Stimulated activated naive CD4-positive, alpha-beta T cell treated with Interleukin-2 at 50 U/mL for 16 hours (primary cell): ENCODE results near the gene BORCS8.
"Not testable (repeated sequence)": the region's sequence is repeated elsewhere in the genome, so short reads cannot be mapped to it uniquely, and the experiment has no call there.

Source experiments
- DNase-seq: peaks from one replicate; lab custom pipeline; 2025; lab: John Stamatoyannopoulos, UW

The BORCS8 gene

DNA sequence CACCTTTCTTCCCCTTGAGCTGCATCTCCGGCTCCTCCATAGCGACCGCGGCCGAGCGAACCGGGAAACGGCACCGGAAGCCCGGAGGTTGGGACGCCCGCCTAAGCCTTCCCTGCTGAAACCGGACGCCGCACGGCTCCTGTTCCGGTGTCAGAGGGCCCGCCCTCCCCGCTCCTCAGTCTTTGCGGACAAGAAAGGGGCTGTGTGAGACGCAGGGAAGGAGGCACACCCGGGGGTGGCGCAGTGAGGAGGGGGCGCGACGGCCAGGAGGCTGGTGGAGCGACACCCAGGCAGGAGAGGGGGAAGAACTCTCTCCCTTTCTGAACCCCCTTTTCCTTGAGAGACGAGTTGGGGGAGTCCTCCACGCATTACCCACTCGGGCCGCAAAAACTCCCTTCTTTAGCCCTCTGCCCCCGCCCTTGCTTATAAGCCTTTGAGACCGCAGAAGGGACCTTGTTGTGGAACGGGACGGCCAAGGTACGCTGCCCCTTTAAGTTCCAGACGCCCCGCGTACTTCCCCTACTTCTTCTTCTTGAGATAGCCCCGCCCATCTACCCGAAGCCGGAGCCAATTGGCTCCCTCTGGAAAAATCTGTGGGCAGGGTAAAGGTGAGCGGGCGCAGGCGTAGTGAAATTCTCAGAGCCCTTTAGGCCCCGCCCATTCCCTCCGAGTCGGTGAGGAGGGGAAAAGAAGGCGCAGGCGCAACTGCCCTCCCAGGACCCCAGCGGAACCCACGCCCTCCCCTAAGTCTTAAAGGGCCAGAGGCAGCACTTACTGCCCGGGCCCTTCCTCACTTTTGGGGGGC lies at the start of gene BORCS8, which contains the start of gene RFXANK:
BORCS8 (minus strand) TSS at position 75 of the 805 bp plus-strand sequence; CDS start at position 40, 35 bp downstream.
RFXANK (plus strand) TSS at position 181 of the 805 bp plus-strand sequence. CDS start 1,689 bp downstream, outside the sequence.
- peak; percentile 98 for DNase-seq

DNA sequence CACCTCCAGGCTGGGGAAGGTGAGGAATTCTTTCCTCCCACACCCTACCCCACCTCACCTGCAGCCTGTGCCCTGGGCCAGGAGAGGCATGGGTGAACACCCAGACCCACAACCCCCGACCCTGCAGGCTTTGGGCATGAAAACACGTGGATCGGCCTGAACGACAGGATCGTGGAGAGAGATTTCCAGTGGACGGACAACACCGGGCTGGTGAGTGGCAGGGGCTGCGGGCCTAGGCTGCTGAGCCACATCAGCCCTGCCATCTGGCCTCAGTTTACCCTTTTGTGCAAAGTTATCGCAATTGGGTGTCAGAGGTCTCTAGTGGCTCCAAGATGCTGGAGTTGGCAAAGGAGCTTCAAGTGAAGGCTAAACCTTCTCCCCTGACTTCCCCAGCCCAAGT lies 48.5 kb upstream of the BORCS8 start:
- DNase-seq = no peak

GRCh38 chr19:19239675-19240074 lies 47.7 kb upstream of the BORCS8 start:
- DNase-seq = no peak

- no peak for DNase-seq
These were observed 46.4 kb upstream of the BORCS8 start for GRCh38 chr19:19238126-19238894.

DNA sequence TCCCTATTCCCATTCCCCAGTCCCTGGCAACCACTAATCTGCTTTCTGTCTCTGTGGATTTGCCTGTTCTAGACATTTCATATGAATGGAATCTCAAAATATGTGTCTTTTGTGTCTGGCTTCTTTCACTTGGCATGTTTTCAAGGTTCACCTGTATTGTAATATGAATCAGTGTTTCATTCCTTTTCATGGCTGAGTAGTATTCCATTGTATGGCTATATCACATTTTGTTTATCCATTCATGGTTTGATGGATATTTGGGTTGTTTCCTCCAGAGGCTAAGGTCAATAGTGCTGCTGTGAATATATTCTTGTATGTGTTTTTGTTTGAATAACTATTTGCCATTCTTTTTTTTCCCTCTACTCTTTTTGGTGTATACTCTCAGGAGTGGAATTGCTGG lies 44.2 kb upstream of the BORCS8 start:
- no peak for DNase-seq

GRCh38 chr19:19234220-19234816 lies 42.4 kb upstream of the BORCS8 start:
- DNase-seq = no peak

DNA sequence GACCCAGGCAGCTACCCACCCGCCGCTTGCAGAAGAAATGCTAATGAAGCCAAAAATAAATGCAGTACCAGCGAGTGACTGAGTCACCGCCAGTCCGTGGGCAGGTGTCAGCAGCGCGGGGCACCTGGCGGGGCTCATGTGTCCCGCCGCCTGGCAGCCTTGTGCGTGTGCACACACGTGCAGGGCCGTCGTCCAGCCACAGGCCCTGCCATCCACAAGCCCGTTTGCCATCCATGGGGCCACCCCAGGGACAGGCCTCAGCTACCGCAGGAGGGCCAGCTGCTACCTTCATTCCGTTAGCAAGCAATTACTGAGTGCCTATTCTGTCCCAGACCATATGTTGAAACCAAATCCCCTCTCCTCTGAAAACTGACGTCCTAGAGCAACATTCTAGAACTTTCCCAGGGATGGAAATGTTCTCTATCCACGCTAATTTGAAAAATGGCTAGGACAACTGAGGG lies 40.3 kb upstream of the BORCS8 start:
- DNase-seq = no peak

- DNase-seq = no peak
These were observed 39.0 kb upstream of the BORCS8 start for GRCh38 chr19:19230999-19231398.

DNA sequence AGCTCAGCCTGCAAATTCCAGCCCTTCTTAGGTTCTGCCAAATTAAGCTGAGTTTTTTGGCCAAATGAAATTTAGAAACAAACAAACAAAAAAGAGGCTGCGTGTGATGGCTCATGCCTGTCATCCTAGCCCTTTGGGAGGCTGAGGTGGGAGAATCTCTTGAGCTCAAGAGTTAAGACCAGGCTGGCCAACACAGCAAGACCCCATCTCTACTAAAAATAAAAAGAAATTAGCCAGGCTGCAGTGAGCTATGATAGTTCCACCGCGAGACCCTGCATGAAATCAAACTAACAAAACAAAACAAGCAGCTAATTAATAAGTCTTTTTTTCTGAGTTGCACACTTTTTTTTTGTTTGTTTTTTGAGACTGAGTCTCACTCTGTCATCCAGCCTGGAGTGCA lies 37.7 kb upstream of the BORCS8 start:
- DNase-seq = no peak

GRCh38 chr19:19227217-19227616 lies 35.3 kb upstream of the BORCS8 start:
- no peak for DNase-seq

DNA sequence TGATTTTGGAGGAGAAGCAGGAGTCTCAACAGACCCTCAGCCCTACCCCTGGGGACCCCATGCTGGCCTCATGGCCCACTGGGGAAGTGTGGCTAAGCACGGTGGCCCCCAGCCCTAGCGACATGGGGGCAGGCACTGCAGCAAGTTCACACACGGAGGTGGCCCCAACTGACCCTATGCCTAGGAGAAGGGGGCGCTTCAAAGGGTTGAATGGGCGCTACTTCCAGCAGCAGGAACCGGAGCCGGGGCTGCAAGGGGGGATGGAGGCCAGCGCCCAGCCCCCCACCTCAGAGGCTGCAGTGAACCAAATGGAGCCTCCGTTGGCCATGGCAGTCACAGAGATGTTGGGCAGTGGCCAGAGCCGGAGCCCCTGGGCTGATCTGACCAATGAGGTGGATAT lies 34.7 kb upstream of the BORCS8 start:
- no peak for DNase-seq

DNA sequence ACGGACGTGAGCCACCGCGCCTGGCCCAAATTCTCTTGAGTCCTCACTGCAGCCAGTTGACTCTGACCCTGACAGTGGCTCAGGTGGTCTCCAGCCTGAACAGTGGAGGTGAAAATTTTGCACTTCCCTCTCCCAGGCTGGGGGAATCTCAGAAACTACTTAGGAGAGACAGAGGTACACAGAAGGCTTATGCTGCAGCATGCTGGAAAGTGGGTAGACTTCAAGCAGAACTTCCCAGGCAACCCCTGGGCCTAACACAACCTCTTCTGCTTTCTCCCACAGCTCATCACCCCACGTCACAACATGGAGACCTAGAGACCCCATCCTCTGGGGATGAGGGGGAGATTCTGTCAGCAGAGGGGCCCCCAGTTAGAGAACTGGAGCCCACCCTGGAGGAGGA lies 34.3 kb upstream of the BORCS8 start:
- no peak for DNase-seq

GRCh38 chr19:19224852-19225494 lies 33.0 kb upstream of the BORCS8 start:
- peak; percentile 66 for DNase-seq

- DNase-seq = no peak
These were observed 32.3 kb upstream of the BORCS8 start for GRCh38 chr19:19224150-19224851.

- no peak for DNase-seq
These were observed 31.7 kb upstream of the BORCS8 start for GRCh38 chr19:19223636-19224035.

- DNase-seq = no peak
These were observed 31.1 kb upstream of the BORCS8 start for GRCh38 chr19:19223060-19223459.

DNA sequence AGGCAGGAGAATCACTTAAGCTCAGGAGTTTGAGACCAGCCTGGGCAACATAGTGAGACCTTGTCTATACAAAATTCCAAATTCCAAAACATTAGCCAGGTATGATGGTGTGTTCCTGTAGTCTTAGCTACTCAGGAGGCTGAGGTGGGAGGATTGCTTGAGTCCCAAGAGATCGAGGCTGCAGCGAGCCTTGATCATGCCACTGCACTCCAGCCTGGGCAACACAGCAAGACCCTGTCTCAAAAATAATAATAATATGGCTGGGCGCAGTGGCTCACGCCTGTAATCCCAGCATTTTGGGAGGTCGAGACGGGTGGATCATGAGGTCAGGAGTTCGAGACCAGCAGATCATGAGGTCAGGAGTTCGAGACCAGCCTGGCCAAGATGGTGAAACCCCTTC lies 29.0 kb upstream of the BORCS8 start:
- DNase-seq = not testable (repeated sequence)

- DNase-seq = no peak
These were observed 27.0 kb upstream of the BORCS8 start for GRCh38 chr19:19218911-19219310.

- DNase-seq = no peak
These were observed 25.1 kb upstream of the BORCS8 start for GRCh38 chr19:19217099-19217498.

DNA sequence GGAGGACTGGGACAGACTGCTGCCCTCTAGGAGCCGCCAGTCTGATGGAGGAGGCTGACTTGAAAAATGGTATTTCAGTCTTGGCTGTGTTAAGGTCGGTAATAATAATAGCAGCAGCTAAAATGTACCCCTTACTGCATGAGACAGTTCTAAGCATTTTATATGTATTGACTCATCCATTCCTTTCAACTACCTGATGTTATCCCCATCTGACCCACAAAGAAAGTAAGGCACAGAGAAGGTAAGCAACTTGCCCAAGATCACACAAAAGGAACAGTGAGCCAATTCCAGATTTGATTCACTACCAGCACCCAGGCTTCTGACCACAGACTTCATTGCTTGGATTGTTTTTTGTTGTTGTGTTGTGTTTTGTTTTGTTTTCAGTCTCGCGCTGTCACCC lies 23.8 kb upstream of the BORCS8 start:
- DNase-seq = no peak

GRCh38 chr19:19214892-19215291 lies 22.9 kb upstream of the BORCS8 start:
- DNase-seq = no peak

DNA sequence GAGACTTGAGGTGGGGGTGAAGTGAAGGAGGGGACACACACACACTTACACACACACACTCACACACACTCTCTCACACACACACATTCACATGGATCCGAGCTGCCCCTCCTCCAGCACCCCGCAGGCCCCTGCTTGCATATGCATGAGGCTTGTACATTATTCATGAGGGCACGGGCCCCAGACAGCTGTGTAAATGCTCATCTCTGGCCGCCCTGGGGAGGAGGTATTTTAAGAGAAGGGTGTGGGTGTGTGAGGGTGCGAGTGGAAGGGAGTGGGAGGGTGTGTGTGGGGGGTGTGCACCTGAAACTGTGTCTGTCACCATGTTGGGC lies 22.2 kb upstream of the BORCS8 start:
- no peak for DNase-seq
